GM19324 (cell line): ENCODE measurements around the gene VAV2.

Source experiments
- ATAC-seq: cut with Tn5 transposase; IDR thresholded peaks from one replicate; pipeline ENCODE4 v1.9.1; 2021; ENCODE audit warnings: mild to moderate bottlenecking, moderate library complexity; ENCODE audit not compliant: unreplicated experiment, low FRiP score

Gene VAV2

DNA sequence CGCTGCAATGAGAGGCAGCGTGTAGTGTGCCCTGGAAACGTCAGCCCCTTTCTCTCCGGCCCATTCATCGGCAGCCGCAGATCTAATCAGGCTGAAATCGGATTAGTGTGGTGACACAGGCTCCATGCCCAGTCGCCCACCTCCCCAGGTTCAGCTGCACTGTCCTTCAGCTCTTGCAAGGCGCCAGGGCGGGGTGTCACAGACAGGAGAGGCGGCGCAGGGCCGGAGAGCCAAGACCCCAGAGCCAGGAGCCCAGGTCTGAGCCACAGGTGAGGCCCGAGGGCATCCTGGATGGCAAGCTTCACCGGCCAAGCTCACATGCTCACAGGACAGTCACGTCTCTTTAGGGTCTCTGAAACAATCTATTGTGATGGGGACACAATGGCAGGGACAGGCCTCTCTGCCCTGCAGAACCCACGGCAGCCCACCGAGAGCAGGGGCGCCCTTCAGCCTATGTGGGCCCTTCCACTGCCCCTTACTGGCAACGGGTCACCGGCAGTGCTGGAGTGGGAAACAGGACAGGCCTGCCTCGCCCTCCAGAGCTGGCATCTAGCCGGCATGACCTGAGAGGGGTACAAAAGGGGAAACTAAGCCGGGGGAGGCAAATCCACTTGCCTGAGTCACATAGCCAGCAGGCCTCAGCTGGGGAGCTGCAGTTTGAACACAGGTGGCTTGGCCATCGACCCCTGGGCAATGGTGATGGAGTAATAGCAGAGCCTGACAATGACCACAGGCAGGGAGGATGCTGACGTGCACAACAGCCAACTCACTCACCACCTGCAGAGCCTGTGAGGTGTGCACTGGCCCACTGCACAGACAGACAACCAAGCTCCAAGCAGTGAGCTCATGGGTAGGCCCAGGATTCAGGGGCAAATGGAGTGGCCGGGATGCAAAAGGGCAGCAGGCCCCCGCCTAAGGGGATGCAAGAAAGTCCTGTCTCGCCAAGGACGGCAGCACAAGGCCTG, 48.1 kb downstream of the VAV2 start:
- ATAC-seq = no peak

DNA sequence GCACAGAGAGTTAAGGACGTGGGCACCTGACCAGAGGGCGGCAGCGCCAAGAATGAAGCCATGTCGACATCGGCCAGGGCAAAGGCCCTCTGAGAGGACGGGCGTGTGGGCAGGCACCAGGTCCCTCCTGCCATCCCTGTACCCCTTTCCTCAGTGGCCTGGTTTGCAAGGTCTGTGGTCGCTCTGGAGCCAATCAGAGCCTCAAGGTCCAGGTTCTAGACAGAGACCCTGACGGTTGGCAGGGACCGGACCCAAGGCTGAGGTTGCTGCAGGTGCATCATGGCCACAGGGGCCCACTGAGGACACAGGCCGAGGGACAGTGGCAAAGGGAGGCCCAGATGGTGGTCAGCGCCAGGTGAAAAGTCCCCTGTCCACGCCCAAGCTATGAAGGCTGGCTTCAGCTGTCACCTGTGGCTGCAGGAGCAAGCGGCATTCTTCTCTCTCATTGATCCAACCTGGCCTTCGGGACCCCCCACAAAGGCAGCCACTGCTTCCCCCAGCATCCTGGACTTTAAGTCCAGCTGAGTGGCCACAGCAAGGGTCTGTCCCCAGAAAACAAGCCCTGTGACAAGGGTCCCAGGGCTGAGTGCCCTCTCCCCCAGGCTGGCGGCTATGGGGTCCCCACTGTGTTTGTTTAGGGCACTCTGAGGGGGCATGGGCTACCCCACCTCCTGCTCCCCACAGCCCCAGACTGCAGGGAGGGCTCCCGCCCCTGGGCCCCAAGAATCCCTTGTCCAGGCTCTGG, 48.9 kb downstream of the VAV2 start:
- ATAC-seq = no peak

DNA sequence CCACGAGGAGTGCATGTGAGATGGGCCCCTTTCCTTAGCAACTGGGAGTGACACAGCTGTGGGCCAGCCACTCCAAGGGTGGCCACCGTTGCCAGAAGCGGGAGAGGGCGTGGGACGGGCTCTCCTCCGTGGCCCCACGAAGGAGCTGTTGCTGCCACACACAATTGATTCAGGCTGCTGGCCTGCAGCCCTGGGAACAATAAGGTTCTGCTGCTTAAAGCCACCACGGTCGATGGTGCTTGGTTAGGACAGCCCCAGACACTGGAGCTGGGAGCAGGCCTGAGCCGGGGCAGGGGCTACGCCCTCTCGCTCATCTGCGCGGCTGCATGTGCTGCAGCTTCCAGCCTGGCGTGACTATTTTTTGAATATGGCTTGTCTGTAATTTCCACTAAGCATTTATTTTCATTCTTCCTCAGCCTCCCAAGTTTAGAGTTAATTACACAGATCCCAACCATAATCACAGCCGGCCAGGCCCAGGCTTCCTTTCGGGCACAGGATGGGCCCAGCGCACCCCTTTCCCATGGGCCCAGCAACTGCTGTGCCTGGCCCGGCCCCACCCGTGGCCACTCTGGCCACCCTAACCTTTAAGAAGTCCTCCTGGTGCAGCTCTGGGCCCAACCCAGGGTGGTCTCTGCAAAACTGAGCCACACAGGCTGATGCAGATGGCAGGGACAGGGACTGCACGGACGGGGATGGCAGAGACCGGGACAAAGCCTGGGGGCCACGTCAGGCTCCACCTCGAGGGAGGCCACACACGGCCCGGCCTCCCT, 49.7 kb downstream of the VAV2 start:
- ATAC-seq = no peak

DNA sequence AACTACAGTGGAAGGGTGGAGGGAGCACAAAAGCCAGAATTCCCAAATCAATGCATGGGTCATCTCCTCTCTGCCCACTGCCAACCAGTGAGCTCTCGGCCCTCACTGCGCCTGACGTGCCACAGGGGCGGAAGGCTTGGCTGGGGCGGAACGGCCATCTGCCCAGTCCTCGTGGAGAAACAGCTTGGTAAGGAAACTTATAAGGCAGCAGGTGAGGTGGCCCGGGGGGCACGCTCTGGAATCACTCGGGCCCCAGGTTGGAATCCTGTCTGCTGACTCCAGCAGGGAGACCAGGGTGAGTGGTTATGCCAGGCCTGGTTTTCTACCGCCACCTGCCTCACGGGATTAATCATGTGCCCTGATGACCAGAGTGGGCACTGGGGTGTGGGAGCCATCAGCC, 52.3 kb downstream of the VAV2 start:
- no peak for ATAC-seq

DNA sequence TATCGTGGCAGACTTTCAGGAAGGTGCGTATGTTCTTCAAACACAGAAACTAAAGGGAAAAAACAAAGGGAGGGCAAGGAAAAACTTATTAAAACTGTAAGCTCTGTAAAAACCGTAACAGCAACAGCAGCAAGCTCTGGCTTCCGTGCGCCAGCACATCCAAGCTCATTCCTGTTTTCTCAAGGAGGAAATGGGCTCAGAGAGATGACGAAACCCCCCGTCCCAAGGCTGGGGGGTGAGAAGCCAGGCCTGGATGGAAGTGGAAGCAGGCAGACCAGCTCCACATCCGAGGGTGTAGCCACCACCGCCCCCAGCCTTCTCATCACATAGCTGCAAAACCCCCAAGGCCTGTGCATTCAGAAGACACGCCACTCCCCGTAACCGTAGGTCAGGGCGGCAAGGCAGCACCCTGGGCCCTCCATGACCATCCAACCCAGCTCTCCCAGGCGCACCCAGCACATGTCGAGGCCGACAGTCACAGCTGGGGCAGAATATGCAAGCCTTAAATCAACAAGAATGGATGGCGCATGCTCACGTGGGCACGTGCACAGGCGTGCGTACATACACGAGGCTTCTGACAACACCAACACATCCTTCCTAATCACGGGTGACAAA, 52.8 kb downstream of the VAV2 start:
- ATAC-seq = no peak

DNA sequence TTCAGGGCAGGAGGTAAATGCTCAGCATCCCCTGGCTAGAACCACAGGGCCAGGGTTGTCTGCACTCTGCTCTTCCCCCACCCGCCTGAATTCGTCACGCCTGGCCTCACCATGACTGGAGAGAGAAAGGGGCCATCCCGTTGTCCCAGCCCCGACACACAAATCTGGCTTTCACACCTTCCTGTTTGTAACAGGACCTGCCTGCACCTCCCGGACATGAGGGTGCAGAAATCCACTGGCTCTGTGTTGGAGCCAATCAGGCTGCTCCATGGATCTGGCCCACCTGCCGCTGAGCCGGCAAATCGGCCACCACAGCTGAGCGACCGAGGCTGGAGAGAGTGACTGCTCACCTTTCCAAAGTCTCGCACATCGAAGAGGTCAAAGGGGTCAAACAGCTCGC, 53.4 kb downstream of the VAV2 start:
- ATAC-seq = no peak

DNA sequence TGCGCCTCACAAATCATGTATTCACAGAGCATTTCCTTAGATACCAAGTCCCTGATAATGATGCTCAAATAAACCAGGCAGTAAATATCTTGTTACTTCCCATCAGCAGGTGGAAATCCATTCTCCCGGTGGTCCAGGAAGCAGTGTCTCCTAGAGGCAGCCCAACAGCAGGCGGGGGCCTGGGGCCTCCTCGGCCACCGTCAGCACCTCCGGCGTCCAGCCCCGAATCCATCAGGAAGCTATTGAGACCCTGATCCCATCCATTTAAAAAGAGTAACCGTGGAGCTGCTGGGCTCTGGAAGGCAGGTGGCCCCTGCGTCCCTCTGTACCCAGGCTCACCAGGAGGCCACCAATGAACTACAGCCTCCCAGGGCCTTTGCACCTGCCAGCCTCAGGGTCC, 54.0 kb downstream of the VAV2 start:
- no peak for ATAC-seq

DNA sequence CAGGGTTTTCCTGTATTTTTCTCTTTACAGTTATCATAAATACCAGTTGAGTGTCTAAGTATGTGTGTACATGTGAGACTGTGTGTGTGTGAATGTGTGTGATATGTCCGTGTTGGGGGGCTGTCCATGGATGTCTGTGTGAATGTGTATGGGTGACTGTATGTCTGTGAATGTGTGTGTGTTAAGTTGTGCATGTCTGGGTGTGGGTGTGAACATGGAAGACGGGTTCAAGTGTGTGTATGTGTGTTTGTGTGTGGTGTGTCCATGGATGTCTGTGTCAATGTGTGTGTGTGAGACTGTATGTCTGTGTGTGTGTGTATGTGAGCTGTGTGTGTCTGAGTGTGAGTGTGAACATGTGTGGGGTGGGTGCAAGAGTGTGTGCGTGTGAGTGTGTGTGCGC, 55.0 kb downstream of the VAV2 start:
- ATAC-seq = no peak

DNA sequence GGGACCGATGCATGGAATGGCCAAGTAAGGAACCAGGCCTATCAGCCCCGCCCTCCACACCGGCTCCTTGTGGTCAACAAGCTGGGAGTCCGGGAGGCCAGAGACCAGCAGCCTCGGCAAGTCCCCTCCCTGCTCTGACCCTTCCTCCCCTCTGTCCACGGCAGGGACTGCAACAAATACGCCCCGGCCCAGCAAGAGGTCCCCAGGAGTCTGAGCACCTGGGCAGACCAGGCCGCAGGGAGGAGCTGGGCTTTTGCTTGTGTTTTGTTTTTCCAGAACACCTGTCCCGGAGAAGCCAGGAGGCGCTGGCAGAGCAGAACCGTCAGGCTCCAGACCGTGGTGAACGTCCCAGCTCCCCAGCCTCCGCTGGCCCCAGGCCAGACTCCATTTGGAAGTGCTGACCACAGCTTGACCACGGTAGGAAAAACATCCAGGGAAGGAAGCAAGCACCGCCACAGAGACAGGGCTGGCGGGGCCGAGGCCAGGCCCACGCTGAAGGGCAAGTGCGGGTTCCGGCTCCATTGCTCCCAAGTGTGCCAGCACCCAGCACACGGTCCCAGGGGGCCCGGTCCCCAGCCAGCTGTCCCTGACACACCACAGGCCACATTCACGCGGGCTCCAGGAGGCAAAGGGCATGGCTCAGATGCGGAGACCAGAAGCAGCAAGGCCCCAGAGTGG, 56.7 kb downstream of the VAV2 start:
- no peak for ATAC-seq

DNA sequence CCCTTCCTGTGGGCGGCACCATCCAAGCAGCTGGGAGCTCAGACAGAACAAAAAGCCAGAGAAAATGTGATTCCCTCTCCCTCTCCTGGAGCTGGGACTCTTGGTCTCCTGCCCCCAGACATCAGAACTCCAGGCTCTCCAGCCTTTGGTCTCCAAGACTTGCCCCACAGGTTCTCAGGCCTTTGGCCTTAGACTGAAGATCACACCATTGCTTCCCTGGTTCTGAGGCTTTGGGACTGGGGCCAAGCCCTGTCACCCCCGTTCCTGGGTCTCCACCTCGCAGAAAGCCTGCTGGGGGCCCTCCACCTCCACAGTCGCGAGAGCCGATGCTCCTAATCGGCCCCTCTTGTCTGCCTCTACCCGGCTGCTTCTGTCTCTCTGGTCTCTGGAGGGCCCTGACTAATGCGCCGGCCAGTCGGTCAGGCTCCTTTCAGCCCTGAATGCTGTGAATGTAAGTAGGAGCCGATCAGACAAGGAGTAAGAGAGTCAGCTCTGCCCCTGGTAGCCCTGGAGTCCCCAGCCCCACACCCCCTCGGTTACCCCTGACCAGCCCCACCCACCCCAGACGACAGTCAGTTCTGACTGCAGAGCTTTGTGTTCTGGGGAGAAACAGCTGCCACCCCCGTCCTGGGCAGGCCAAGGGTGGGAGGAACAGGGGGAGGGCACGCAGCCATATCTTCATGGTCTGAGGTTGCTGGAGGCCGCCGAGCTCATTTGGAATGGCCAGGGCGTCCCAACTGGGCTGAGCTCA, 57.5 kb downstream of the VAV2 start:
- no peak for ATAC-seq

DNA sequence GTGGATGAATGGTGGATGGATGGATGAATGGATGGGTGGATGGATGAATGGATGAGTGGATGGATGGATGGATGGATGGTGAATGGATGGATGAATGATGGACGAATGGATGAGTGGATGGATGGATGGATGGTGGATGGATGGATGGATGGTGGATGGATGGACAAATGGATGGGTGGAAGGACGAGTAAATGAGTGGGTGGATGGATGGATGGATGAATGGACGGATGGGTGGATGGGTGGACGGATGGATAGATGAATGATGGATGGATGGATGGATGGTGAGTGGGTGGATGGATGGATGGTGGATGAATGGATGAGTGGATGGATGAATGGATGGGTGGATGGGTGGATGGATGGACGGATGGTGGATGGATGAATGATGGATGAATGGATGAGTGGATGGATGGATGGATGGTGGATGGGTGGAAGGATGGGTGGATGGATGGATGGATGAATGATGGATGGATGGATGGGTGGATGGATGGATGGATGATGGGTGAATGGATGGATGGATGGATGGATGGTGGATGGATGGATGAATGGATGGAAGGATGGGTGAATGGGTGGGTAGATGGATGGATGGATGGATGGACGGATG, 58.6 kb downstream of the VAV2 start:
- no peak for ATAC-seq

DNA sequence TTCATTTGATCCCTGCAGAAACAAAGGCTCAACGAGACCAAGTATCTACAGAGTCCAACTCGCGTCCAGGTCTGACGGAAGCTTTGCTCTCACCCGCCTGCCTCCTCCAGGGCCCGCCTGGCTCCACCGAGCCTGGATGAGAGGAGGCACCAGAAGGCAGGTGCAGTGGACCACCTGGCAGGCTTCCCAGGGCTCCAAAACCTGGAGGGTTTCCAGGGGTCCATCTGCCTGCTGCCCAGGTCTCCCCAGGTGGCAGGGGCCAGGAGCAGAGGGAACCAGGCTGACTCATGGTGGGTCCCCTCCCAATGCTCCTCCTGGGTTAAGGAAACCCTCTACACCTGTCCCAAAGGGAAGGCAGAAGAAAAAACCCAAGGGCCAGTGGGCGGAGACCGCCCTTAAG, 59.5 kb downstream of the VAV2 start:
- no peak for ATAC-seq

DNA sequence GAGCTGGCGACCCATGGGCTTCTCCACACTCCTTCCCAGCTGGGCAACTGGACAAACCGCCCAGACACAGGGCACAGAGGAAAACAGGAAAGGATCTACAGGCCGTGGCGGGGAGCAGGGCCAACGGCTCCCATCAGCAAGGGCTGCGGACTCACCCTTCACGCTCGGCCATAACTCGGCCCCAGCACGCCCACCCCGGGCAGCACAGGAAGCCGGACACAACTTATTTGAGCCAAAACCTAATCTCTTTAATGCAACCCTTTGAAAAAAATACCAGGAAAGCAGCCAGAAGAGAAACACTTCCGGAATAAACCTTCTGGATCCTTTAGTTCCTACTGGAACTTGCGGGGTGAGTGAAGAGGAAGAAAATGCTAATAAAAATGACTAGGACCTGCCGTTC, 59.9 kb downstream of the VAV2 start:
- no peak for ATAC-seq

DNA sequence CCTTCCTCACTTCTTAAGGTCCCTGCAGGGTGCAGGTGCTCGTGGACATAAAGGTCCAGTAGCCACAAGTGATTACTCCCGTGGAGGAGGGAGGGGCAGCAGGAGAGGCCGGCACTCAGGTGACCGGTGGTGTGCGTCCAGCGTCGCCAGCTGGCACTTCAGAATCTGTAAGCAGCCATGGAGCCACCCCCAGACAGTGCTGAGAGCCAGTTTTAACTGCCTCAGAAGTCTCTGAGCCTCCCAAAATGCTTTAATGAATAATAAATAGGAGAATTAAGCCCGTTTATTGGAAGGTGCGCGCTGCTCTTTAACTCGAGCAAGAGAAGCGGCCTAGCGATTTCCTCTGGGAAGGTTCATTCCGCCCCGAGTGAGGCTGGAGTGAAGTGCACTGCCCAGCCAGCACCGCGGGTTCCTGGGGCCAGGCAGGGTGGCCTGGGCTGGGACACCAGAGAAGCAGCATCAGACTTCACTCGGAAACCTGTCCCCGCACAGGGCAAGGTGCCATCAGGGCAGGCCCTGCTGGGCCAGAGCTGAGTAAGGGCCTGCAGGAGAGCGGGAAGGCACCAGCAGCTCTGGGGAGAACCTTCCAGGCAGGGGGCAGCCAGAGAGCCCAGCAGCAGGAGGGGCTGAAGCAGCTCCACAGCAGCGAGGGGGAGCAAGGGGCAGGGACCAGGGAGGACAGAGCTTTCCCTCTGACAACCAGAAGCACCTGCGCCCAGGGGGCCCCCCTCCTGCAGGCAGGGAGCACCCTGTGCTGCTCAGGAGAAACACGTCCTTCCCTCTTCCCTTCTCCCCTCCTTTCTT, 61.2 kb downstream of the VAV2 start:
- ATAC-seq = no peak

DNA sequence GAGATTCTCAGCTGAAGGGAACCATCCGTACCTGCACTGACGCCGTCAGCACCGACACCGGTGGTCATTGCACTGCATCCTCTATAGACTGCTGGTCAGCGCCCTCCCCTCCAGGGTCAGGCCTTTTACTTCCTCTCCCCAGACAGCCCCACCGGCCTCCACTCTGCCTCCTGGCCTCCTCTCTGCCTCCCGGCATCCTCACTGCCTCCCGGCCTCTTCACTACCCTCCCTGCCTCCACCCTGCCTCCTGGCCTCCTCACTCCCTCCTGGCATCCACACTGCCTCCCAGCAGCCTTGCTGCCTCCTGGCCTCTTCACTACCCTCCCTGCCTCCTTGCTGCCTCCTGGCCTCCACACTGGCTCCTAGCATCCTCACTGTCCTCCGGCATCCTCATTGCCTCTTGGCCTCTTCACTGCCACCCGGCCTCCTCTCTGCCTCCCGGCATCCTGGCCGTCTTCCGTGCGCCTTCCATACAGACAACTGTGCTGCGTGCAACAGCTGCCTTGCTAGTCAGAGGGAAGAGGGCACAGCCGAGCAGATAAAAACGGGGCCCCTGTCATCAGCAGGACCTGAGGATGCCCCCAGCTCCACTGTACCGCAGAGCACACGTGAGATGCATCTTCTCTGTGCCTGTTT, 62.0 kb downstream of the VAV2 start:
- ATAC-seq = no peak

DNA sequence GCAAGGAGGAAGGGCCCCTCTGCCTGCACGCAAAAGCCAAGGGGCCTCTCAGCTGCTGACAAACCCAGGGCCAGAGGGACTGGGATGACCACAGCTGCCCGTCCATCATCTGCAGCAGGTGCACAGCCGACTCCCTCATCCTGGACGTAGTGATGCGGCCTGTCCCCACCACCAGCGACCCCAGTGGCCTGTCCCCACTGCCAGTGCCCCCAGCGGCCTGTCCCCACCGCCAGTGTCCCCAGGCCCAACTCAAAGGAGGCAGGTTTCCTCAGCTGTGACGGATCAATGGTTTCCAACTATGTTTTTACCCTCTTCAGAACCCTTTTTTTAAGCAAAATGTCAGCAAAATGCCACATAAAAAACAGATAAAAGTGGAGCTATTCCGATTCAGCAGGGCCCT, 62.5 kb downstream of the VAV2 start:
- ATAC-seq = no peak

DNA sequence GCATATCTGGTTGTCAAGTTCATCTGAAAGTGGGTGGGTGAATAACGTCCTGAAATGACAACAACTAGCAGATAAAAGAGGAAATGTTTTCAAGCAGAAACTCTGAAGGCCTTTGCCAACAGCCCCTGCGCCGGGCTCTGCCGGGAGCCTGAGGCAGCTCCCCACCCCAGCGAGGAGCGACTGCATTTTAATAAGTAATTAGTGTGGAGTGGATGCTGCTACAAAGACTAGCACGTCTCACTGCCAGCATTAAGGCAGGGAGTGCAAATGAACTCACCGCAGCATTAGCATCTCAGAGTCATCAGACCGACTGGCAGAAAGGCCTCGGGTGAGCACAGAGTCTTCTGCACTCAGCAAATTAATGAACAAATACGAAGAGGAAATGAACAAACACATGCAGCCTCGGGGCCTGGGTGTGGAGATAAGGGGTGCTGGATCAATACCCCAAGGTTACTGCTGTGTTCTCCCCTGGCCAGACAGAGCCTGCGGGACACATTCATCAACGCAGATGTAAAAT, 63.8 kb downstream of the VAV2 start:
- no peak for ATAC-seq
